H1 (cell line): Measurements from ENCODE around the gene PEX14. TPM values are rescaled to one million over a fixed set of nuclear protein-coding genes. Genes with fewer than 3 reads are reported as not detected.

ENCODE experiments used
- ATF2 ChIP-seq: IDR thresholded peaks from 2 replicates; pipeline ENCODE4 v1.6.1; 2012; ENCODE audit warnings: low read length, inconsistent platforms
- CTBP2 ChIP-seq: IDR thresholded peaks from 2 replicates; pipeline ENCODE4 v1.7.0; 2011; ENCODE audit warnings: borderline replicate concordance, mild to moderate bottlenecking, moderate library complexity, mixed read lengths, low read length; ENCODE audit not compliant: insufficient read depth, insufficient read length
- CTCF ChIP-seq, 3 experiments: IDR thresholded peaks; 1 replicate in 2 of 3; 2 replicates in 1 of 3; pipeline versions ENCODE4 v1.5.1 to v1.6.1; 2011; ENCODE audit warnings: low read length in 3 of 3, mild to moderate bottlenecking in 3 of 3, inconsistent platforms in 2 of 3, low read depth in 1 of 3, moderate library complexity in 1 of 3; ENCODE audit not compliant: insufficient read depth in 1 of 3; ENCODE audit errors: control extremely low read depth in 1 of 3
- EZH2 ChIP-seq: fragments of 200-600 bp; sonication (generic); IDR thresholded peaks from 2 replicates; pipeline ENCODE4 v1.7.1; 2012; ENCODE audit warnings: low read depth, mild to moderate bottlenecking, moderate library complexity, low read length, inconsistent platforms; ENCODE audit not compliant: severe bottlenecking
- JUND ChIP-seq: IDR thresholded peaks from 2 replicates; pipeline ENCODE4 v1.6.1; 2011; ENCODE audit warnings: mild to moderate bottlenecking, improper control_type of control experiment, low read length
- polyA plus RNA-seq, 7 experiments: library from polyadenylated mRNA; depleted of rRNA in 3 of 7; stranded (reverse) in 5 of 7; unstranded in 2 of 7; fragments of >200 nt in 5 of 7; fragments of 200-250 nt in 2 of 7; gene quantifications; 1 replicate in 5 of 7; 2 replicates in 1 of 7; 4 replicates in 1 of 7; pipeline versions ENCODE4 v1.2.1 to v1.2.3, GENCODE V29; 2011 to 2013; ENCODE audit warnings: missing spikeins in 2 of 7, mixed read lengths in 2 of 7
- total RNA-seq: library from RNA; stranded (reverse); fragmentation: NEBNext Ultra II Directional; extraction: Animal tissue kit (Norgen Biotek cat#: 25700); gene quantifications from 2 replicates; pipeline ENCODE4 v1.2.1, GENCODE V29; 2021

The PEX14 gene
- total and polyA plus RNA-seq, 2 of the 8 experiments (the other 6 are each of a cell fraction or from before 2014, with no cell fraction given) = 13.0 to 19.8 TPM

- TF ChIP-seq CTCF (IDR thresholded peaks at IDR 0.05; ENCODE audit: control extremely low read depth in 1 of 3, insufficient read depth in 1 of 3, low read depth in 1 of 3, low read length in 3 of 3) (no peak), CTBP2 (no peak), EZH2 (no peak), JUND (no peak), ATF2 (no peak)
Observed at GRCh38 chr1:10635085-10635896, 160.5 kb downstream of the PEX14 start (continued).
